Loucy (cell line): Measurements from ENCODE around the gene CEBPA.

Experiments used
- H2AFZ ChIP-seq: fragments of 200-600 bp; sonication (generic); 2 replicates; pipeline ENCODE4 v1.6.0; 2016; ENCODE audit warnings: antibody characterized with exemption, mild to moderate bottlenecking, low read length, moderate library complexity
- H3F3A ChIP-seq: fragments of 200-600 bp; 2 replicates; pipeline ENCODE4 v1.6.0; 2016; ENCODE audit warnings: antibody characterized with exemption, low read depth, mild to moderate bottlenecking
- H3K27me3 ChIP-seq: fragments of 200-600 bp; sonication (generic); 2 replicates; pipeline ENCODE4 v1.6.1; 2014; ENCODE audit warnings: low read length, mild to moderate bottlenecking; ENCODE audit not compliant: insufficient read depth, poor library complexity, severe bottlenecking
- H3K36me3 ChIP-seq: fragments of 200-600 bp; sonication (generic); 2 replicates; pipeline ENCODE4 v1.6.1; 2016; ENCODE audit warnings: low read length; ENCODE audit not compliant: insufficient read depth
- H3K4me1 ChIP-seq: fragments of 200-600 bp; sonication (generic); 2 replicates; pipeline ENCODE4 v1.5.1; 2014; ENCODE audit warnings: low read length, mild to moderate bottlenecking; ENCODE audit not compliant: insufficient read depth, poor library complexity, severe bottlenecking
- H3K4me2 ChIP-seq: fragments of 200-600 bp; sonication (generic); 2 replicates; pipeline ENCODE4 v1.6.0; 2014; ENCODE audit warnings: antibody characterized with exemption, low read length, low read depth, mild to moderate bottlenecking; ENCODE audit not compliant: poor library complexity, severe bottlenecking
- H3K4me3 ChIP-seq: fragments of 200-600 bp; sonication (generic); 2 replicates; pipeline ENCODE4 v1.5.1; 2014; ENCODE audit warnings: low read length, mild to moderate bottlenecking, mixed read lengths; ENCODE audit not compliant: poor library complexity, severe bottlenecking
- H3K79me2 ChIP-seq: fragments of 200-600 bp; sonication (generic); 2 replicates; pipeline ENCODE4 v1.6.1; 2014; ENCODE audit warnings: low read length; ENCODE audit not compliant: insufficient read depth
- H3K9ac ChIP-seq: fragments of 200-600 bp; sonication (generic); 2 replicates; pipeline ENCODE4 v1.6.0; 2014; ENCODE audit warnings: mild to moderate bottlenecking, low read depth, low read length, moderate library complexity; ENCODE audit not compliant: poor library complexity, severe bottlenecking
- H3K9me2 ChIP-seq: fragments of 200-600 bp; sonication (generic); replicated peaks from 2 replicates; pipeline ENCODE4 v1.6.1; 2016; ENCODE audit warnings: low read depth, low read length, mixed read lengths
- H3K9me3 ChIP-seq: fragments of 200-600 bp; sonication (generic); 2 replicates; pipeline ENCODE4 v1.6.1; 2014; ENCODE audit warnings: mild to moderate bottlenecking, antibody characterized with exemption, low read length, low read depth; ENCODE audit not compliant: insufficient read depth
- H4K20me1 ChIP-seq: fragments of 200-600 bp; sonication (generic); 2 replicates; pipeline ENCODE4 v1.6.0; 2014; ENCODE audit warnings: antibody characterized with exemption, low read length, mild to moderate bottlenecking; ENCODE audit not compliant: insufficient read depth, poor library complexity, severe bottlenecking
- EZH2phosphoT487 ChIP-seq: fragments of 200-600 bp; IDR thresholded peaks from 2 replicates; pipeline ENCODE4 v1.6.1; 2018; ENCODE audit warnings: antibody characterized with exemption, mild to moderate bottlenecking, moderate library complexity, borderline replicate concordance
- TF ChIP-seq, protein P1 (sequence below): fragments of 200-600 bp; sonication (generic); conservative IDR thresholded peaks from 2 replicates; pipeline ENCODE4 v1.5.1; 2014; ENCODE audit warnings: mild to moderate bottlenecking, antibody characterized with exemption, low read length

The CEBPA gene

DNA sequence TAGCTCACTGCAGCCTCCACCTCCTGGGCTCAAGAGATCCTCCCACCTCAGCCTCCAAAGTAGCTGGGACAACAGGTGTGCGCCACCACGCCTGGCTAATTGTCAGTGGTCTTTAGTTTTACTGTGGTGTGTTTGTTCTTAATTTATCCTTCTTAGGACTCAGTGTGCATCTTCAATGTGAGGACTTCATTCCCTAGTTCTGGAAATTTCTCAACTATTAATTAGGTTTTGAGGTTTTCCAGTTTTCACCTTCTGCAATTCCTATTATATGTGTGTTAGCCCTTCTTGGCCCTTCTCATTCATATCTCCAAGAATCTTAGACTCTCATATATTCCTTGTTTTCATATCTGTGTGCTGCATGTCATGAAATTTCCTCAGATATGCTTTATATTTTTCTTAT is 44.5 kb downstream of the CEBPA start:
- Histone ChIP-seq H4K20me1 (no peaks in the 10 kb centered on the region), H3K79me2 (no peaks in the 10 kb centered on the region), H3K9ac (no peak overlapping the region), H3K9me3 (no peaks in the 10 kb centered on the region), H3K4me3 (no peak overlapping the region), H3K27me3 (no peaks in the 10 kb centered on the region), H3K36me3 (no peaks in the 10 kb centered on the region), H2AFZ (no peak overlapping the region), H3F3A (peaks cover 3% of the 10 kb centered on the region), H3K9me2 (no peaks in the 10 kb centered on the region), H3K4me1 (peaks cover 35% of the 10 kb centered on the region), H3K4me2 (no peak overlapping the region)
- TF ChIP-seq, protein P1, sequence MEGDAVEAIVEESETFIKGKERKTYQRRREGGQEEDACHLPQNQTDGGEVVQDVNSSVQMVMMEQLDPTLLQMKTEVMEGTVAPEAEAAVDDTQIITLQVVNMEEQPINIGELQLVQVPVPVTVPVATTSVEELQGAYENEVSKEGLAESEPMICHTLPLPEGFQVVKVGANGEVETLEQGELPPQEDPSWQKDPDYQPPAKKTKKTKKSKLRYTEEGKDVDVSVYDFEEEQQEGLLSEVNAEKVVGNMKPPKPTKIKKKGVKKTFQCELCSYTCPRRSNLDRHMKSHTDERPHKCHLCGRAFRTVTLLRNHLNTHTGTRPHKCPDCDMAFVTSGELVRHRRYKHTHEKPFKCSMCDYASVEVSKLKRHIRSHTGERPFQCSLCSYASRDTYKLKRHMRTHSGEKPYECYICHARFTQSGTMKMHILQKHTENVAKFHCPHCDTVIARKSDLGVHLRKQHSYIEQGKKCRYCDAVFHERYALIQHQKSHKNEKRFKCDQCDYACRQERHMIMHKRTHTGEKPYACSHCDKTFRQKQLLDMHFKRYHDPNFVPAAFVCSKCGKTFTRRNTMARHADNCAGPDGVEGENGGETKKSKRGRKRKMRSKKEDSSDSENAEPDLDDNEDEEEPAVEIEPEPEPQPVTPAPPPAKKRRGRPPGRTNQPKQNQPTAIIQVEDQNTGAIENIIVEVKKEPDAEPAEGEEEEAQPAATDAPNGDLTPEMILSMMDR, result no peak
- no peak for TF ChIP-seq EZH2phosphoT487

DNA sequence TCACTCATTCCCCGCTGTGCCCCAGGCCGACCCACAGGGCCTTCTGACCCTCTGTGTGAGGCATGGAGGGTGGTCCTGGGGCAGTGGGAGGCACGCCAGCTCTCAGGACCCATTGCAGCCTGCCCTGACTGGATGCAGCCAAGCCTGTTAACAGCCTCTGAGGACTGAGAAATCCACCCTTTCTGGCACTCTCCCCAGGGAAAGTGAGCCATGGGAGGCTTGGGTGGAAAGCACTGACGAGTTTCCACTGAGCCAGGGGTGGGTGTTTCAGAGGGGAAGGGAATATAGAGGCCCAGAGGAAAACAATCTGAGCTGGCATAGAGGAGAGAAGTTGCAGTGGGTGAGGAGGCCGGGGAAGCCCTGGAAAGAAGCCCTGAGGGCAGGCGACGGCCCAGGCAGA is 46.1 kb downstream of the CEBPA start:
- Histone ChIP-seq H3K27me3 (no peaks in the 10 kb centered on the region), H3K4me3 (no peak overlapping the region), H3K9me3 (no peaks in the 10 kb centered on the region), H3F3A (peaks cover 3% of the 10 kb centered on the region), H4K20me1 (no peaks in the 10 kb centered on the region), H3K36me3 (no peaks in the 10 kb centered on the region), H3K4me1 (peaks cover 26% of the 10 kb centered on the region), H3K4me2 (no peak overlapping the region), H3K9ac (no peak overlapping the region), H3K79me2 (no peaks in the 10 kb centered on the region), H2AFZ (no peak overlapping the region), H3K9me2 (no peaks in the 10 kb centered on the region)
- TF ChIP-seq, protein P1, result no peak
- TF ChIP-seq EZH2phosphoT487, result no peak

DNA sequence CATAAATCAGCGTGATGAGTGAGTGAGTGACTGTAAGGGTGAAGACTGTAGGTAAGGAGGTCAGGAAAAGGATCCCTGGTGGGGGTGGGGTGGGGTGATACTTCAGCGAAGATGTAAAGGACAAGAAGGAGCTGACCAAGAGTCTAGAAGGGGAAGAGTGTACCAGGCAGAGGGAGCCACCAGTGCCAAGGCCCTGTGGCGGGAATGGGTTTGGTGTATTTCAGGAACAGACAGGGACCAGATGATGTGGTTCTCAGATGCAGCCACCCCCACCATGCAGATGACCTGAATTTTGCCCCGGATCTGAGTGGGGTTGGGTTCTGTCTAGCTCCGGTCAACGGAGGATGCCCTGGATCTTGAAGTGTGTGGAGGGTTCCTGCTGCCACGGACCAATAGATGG is 46.6 kb downstream of the CEBPA start:
- TF ChIP-seq EZH2phosphoT487, result no peak
- TF ChIP-seq, protein P1, result no peak
- Histone ChIP-seq H3K4me3 (no peak overlapping the region), H4K20me1 (no peaks in the 10 kb centered on the region)

More for the DNA sequence above, 46.6 kb downstream of the CEBPA start:
- H2AFZ ChIP-seq, result no peak overlapping the region
- no peak overlapping the region for H3K4me2 ChIP-seq
- H3K9me2 ChIP-seq, result no peaks in the 10 kb centered on the region
- H3K36me3 ChIP-seq, result no peaks in the 10 kb centered on the region
- no peaks in the 10 kb centered on the region for H3K27me3 ChIP-seq
- H3F3A ChIP-seq, result peaks cover 3% of the 10 kb centered on the region
- no peak overlapping the region for H3K9ac ChIP-seq
- no peaks in the 10 kb centered on the region for H3K79me2 ChIP-seq
- H3K9me3 ChIP-seq, result no peaks in the 10 kb centered on the region
- H3K4me1 ChIP-seq, result peaks cover 21% of the 10 kb centered on the region
